ENCODE data around the gene RHEBL1.

The RHEBL1 gene

DNA sequence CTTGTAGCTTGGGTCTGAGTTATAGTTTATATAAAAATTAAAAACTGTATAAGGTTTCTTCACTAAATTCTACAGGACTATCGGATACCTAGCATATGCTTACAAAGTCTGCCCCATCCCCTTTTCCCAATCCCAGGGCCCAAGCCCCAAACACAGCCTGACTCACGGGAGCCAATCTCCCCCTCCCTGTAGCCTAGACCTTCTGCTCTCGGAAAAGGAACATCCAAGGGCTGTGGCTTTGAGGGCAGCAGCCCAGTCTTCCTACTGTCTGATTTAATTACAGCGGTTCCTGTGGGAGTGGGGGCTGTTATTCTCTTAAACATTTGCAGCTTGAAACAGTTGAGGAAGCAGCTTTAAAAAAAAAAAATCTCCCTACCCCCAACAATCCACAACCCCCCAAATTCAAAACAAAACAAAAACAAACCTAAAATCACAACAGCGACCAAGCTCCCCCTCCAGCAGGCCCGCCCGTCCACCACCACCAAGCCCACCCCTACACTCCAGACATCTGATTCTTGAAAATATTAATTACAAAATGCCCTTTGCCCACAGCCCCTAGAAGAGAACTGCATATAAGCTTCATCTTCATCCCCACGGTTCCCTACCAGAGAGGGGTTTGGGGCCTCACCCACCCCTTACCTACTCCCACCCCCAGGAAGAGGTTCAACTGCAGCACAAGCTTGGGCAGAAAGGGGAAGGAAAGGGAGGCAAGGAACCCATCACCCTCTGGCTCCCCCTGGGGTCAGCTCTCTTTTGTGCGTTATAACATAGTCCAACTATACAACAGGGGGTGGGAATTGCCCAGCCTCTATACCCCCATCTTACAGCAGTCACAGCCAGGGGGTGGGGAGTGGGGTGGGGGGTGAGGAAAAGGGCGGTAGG is 50.1 kb downstream of the RHEBL1 start:
- DNase-seq (ENCODE audit: low read depth), result peak; percentile 48

DNA sequence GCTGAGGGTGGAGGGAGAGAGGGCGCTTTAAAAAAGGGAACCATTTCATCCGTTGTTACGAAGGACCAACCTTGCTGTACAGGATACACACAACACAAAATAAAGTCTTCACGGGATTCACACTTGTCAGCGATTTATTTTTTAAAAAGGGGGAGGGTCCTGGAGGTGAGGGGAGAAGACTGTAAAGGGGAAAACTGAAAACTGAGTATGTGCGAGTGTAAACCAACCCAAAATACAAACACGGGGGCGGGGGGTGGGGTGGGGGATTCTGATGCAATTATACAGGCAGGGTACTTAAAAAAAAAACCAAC is 50.7 kb downstream of the RHEBL1 start:
- no peak for DNase-seq (ENCODE audit: low read depth)

DNA sequence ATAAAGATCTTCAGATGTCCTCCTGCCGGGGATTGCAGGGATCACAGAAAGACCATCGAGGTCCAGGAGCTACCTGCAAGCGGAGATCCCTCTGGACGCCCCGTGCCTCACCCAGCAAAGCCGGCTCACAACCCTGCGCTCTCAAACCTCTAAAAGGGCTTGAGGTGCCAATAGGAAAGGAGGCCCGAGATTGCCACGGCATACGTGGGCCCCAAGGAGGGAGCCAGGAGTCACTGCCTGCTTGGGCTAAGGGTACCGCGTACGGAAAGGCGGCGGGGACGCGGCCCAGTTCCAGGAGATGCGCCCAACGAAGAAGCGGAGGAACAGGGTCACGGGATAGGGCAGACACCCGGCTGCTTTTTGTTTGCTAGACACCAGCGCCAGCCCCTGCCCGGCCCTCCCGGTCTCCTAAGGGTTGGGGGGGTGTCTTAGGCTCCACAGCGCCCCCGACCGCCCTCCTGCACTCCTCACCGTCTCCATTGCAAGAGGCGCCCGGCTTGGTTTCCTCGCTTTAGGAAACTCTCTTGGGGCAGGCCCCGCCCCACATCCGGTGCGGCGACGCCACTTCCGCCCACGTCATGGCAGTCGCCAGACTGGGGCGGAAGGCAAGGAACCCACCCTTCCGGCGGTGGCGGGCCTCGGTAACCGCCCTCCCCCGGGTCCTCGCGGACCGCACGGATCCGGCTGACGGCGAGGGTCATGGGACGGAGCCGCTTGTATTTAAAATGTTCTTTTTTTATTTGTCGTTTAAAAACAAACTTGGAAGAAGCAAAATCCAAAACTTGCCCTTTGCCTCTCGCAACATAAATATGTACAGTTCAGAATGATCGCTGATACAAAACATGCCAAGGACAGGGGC is 51.3 kb downstream of the RHEBL1 start, which contains the start of gene PRKAG1:
TSS of gene PRKAG1 (minus strand) at position 516 of the 859 bp plus-strand sequence. CDS start at position 480, 36 bp downstream.
- DNase-seq (ENCODE audit: low read depth), result peak; percentile 98

DNA sequence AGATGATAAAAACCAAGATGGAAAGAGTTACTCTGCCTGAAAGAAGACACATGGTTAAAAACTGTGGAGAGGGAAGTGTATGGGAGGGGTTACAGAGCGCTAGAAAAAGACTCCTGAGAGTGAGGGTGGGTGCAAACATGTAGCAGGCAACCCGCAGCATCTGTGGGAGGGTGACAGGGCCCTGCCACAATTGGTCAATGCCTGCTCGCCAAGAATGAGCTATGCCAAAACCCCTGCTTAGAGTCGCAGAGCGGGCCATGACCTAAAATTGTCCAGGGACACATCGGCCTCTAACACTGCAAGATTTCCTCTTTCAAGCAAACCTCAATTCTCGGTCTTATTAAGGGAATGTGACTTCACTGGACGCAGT is 51.9 kb downstream of the RHEBL1 start:
- peak; percentile 47 for DNase-seq (ENCODE audit: low read depth)

DNA sequence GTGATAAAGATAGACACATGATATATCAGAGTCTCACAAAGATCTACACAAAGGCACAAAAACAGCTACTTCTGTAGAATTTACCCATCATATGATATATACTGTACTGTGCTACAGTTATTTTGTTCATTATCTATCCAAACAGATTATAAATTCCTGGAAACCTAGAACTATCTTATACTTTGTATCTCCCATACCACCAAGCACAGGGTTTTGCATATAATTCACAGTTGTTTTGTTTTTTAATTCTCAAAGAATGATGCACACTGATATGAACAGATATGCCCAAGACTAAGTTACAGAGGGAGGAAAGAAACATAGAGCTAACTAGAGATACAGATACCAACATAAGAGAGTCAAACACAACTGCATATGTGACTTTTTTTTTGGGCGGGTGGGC is 54.6 kb downstream of the RHEBL1 start:
- no peak for DNase-seq (ENCODE audit: low read depth)
